H1 (cell line): ENCODE results near the gene HOXC11. TPM values are rescaled to one million over a fixed set of nuclear protein-coding genes. Genes with fewer than 3 reads are reported as not detected.

Source experiments
- CTCF ChIA-PET: fragments of 300-600 bp; sonication (Branson Sonifier 250); formaldehyde crosslinking; loops from one replicate; lab custom pipeline; 2021; ENCODE audit not compliant: partially characterized antibody; lab: Charles Lee
- POLR2A ChIA-PET: fragments of 300-600 bp; sonication (Branson Sonifier 250); formaldehyde crosslinking; loops from one replicate; lab custom pipeline; 2021; ENCODE audit warnings: inconsistent platforms; ENCODE audit not compliant: partially characterized antibody; lab: Charles Lee
- DNase-seq, 2 experiments: peaks; one replicate each; pipeline versions ENCODE4 v3.0.0 to v3.0.0-alpha.2; 2010 to 2022; ENCODE audit warnings: low spot score in 2 of 2, low read depth in 1 of 2, mixed read lengths in 1 of 2
- FAIRE-seq: peaks from 2 replicates; lab custom pipeline; 2011; peaks lifted over from hg19 to GRCh38; lab: Jason Lieb, UNC
- H2AFZ ChIP-seq: 2 replicates; pipeline ENCODE4 v1.8.1; 2012; ENCODE audit warnings: low read length, inconsistent platforms
- H2AK5ac ChIP-seq: 2 replicates; pipeline ENCODE4 v1.6.1; 2013; ENCODE audit warnings: low read depth, low read length
- H2BK120ac ChIP-seq: replicated peaks from 2 replicates; pipeline ENCODE3; 2013; ENCODE audit warnings: low read depth, low read length, inconsistent platforms
- H2BK12ac ChIP-seq: 2 replicates; pipeline ENCODE4 v1.6.1; 2013; ENCODE audit warnings: low read depth, low read length
- H2BK15ac ChIP-seq: 2 replicates; pipeline ENCODE4 v1.6.1; 2013; ENCODE audit warnings: low read length
- H2BK20ac ChIP-seq: 2 replicates; pipeline ENCODE4 v1.6.1; 2013; ENCODE audit warnings: low read length
- H2BK5ac ChIP-seq: 2 replicates; pipeline ENCODE4 v1.6.1; 2013; ENCODE audit warnings: low read depth, low read length
- H3K14ac ChIP-seq: 2 replicates; pipeline ENCODE4 v1.6.1; 2013; ENCODE audit warnings: inconsistent platforms; ENCODE audit not compliant: insufficient read length
- H3K18ac ChIP-seq: 2 replicates; pipeline ENCODE4 v1.6.1; 2013; ENCODE audit warnings: low read length; ENCODE audit errors: extremely low read depth
- H3K23ac ChIP-seq: 2 replicates; pipeline ENCODE4 v1.6.1; 2013; ENCODE audit warnings: inconsistent platforms; ENCODE audit not compliant: insufficient read length
- H3K23me2 ChIP-seq: 2 replicates; pipeline ENCODE4 v1.6.1; 2013; ENCODE audit warnings: low read depth, low read length
- H3K27ac ChIP-seq: 2 replicates; pipeline ENCODE4 v1.6.1; 2011; ENCODE audit warnings: low read depth, low read length, inconsistent platforms
- H3K27me3 ChIP-seq, 4 experiments: replicated peaks in 1 of 4; 1 replicate in 1 of 4; 2 replicates in 3 of 4; pipeline versions ENCODE4 v1.6.1 to v1.8.1; 2011 to 2013; ENCODE audit warnings: low read length in 3 of 4, mild to moderate bottlenecking in 3 of 4, inconsistent platforms in 2 of 4, mixed read lengths in 2 of 4, moderate library complexity in 1 of 4; ENCODE audit not compliant: control insufficient read depth in 3 of 4, insufficient read depth in 3 of 4; ENCODE audit errors: extremely low read depth in 1 of 4
- H3K36me3 ChIP-seq, 4 experiments: 2 replicates each; pipeline versions ENCODE4 v1.6.1 to v1.8.1; 2011 to 2013; ENCODE audit warnings: mild to moderate bottlenecking in 4 of 4, low read length in 3 of 4, moderate library complexity in 2 of 4, control low read depth in 1 of 4, inconsistent platforms in 1 of 4; ENCODE audit not compliant: insufficient read depth in 4 of 4, control insufficient read depth in 2 of 4
- H3K4ac ChIP-seq: replicated peaks from 2 replicates; pipeline ENCODE3; 2013; ENCODE audit warnings: low read length, low read depth, mixed read lengths, inconsistent platforms; ENCODE audit not compliant: insufficient read length
- H3K4me1 ChIP-seq, 4 experiments: replicated peaks in 1 of 4; 1 replicate in 1 of 4; 2 replicates in 3 of 4; pipeline versions ENCODE4 v1.6.1 to v1.8.1; 2011 to 2013; ENCODE audit warnings: low read length in 3 of 4, inconsistent platforms in 2 of 4, mixed read lengths in 1 of 4; ENCODE audit not compliant: insufficient read depth in 4 of 4, control insufficient read depth in 3 of 4
- H3K4me2 ChIP-seq, 2 experiments: 2 replicates each; pipeline versions ENCODE4 v1.6.1 to v1.8.1; 2011 to 2013; ENCODE audit warnings: low read depth in 2 of 2, low read length in 2 of 2, control low read depth in 1 of 2, inconsistent platforms in 1 of 2, mild to moderate bottlenecking in 1 of 2; ENCODE audit not compliant: insufficient read depth in 1 of 2
- H3K4me3 ChIP-seq, 4 experiments: fragments of 200-600, 300-600 bp in 1 of 4; sonication (generic), shearing (Covaris generic), sonication (Bioruptor Twin) in 1 of 4; 2 replicates each; pipeline versions ENCODE4 v1.5.1 to v1.8.1; 2011 to 2016; ENCODE audit warnings: low read length in 4 of 4, low read depth in 3 of 4, control low read depth in 2 of 4, inconsistent platforms in 2 of 4, mild to moderate bottlenecking in 2 of 4, mixed read lengths in 1 of 4, moderate library complexity in 1 of 4; ENCODE audit not compliant: insufficient read depth in 2 of 4; ENCODE audit errors: extremely low read depth in 1 of 4
- H3K56ac ChIP-seq: replicated peaks from 2 replicates; pipeline ENCODE3; 2013; ENCODE audit warnings: low read depth, mild to moderate bottlenecking, mixed read lengths, low read length, inconsistent platforms; ENCODE audit not compliant: insufficient read length
- H3K79me1 ChIP-seq: 2 replicates; pipeline ENCODE4 v1.6.1; 2013; ENCODE audit warnings: low read depth, low read length, control low read depth
- H3K79me2 ChIP-seq, 2 experiments: 2 replicates each; pipeline versions ENCODE4 v1.6.1 to v1.8.1; 2012 to 2013; ENCODE audit warnings: low read length in 2 of 2, mild to moderate bottlenecking in 2 of 2, inconsistent platforms in 1 of 2; ENCODE audit not compliant: insufficient read depth in 2 of 2, control insufficient read depth in 1 of 2
- H3K9ac ChIP-seq, 4 experiments: replicated peaks in 1 of 4; 1 replicate in 1 of 4; 2 replicates in 3 of 4; pipeline versions ENCODE4 v1.6.1 to v1.8.1; 2011 to 2013; ENCODE audit warnings: low read depth in 3 of 4, low read length in 3 of 4, control low read depth in 2 of 4, mild to moderate bottlenecking in 2 of 4, moderate library complexity in 2 of 4, inconsistent platforms in 1 of 4; ENCODE audit errors: extremely low read depth in 1 of 4
- H3K9me3 ChIP-seq, 2 experiments: 2 replicates each; pipeline versions ENCODE4 v1.6.1 to v1.8.1; 2012 to 2013; ENCODE audit warnings: mild to moderate bottlenecking in 2 of 2, moderate library complexity in 2 of 2, control low read depth in 1 of 2, inconsistent platforms in 1 of 2, low read depth in 1 of 2, low read length in 1 of 2, mixed read lengths in 1 of 2; ENCODE audit not compliant: insufficient read depth in 2 of 2
- H4K20me1 ChIP-seq, 2 experiments: replicated peaks in 1 of 2; 2 replicates each; pipeline versions ENCODE3 to v1.8.1; 2011 to 2013; ENCODE audit warnings: inconsistent platforms in 2 of 2, low read length in 2 of 2, mild to moderate bottlenecking in 1 of 2; ENCODE audit not compliant: insufficient read depth in 2 of 2, control insufficient read depth in 1 of 2
- H4K5ac ChIP-seq: 2 replicates; pipeline ENCODE4 v1.6.1; 2013; ENCODE audit warnings: low read length, low read depth, mixed read lengths, inconsistent platforms; ENCODE audit not compliant: insufficient read length
- H4K8ac ChIP-seq: 2 replicates; pipeline ENCODE4 v1.8.0; 2013; ENCODE audit warnings: mild to moderate bottlenecking, moderate library complexity, low read length, inconsistent platforms; ENCODE audit not compliant: insufficient read depth; ENCODE audit errors: extremely low read depth
- H4K91ac ChIP-seq: replicated peaks from 2 replicates; pipeline ENCODE3; 2013; ENCODE audit warnings: low read length, mixed read lengths, inconsistent platforms; ENCODE audit not compliant: insufficient read length
- ASH2L ChIP-seq: fragments of 200-600, 300-600 bp; sonication (generic); IDR thresholded peaks from one replicate; pipeline ENCODE4 v1.7.1; 2017; ENCODE audit warnings: low read length
- ATF3 ChIP-seq: IDR thresholded peaks from 2 replicates; pipeline ENCODE4 v1.6.1; 2011; ENCODE audit warnings: low read depth, mild to moderate bottlenecking, low read length; ENCODE audit not compliant: insufficient read depth
- BCL11A ChIP-seq, 2 experiments: IDR thresholded peaks; one replicate each; pipeline ENCODE4 v1.6.1; 2011; ENCODE audit warnings: low read depth in 2 of 2, low read length in 2 of 2, mild to moderate bottlenecking in 2 of 2
- CTBP2 ChIP-seq: IDR thresholded peaks from 2 replicates; pipeline ENCODE4 v1.7.0; 2011; ENCODE audit warnings: borderline replicate concordance, mild to moderate bottlenecking, moderate library complexity, mixed read lengths, low read length; ENCODE audit not compliant: insufficient read depth, insufficient read length
- EGR1 ChIP-seq: IDR thresholded peaks from 2 replicates; pipeline ENCODE4 v1.6.1; 2011; ENCODE audit warnings: low read depth, low read length, borderline replicate concordance
- HDAC2 ChIP-seq, 2 experiments: fragments of 300-600 bp in 1 of 2; sonication (generic) in 1 of 2; IDR thresholded peaks; 2 replicates each; pipeline ENCODE4 v1.6.1; 2011 to 2012; ENCODE audit warnings: low read depth in 2 of 2, low read length in 2 of 2, mild to moderate bottlenecking in 2 of 2, moderate library complexity in 2 of 2, borderline replicate concordance in 1 of 2, inconsistent platforms in 1 of 2
- JUND ChIP-seq: IDR thresholded peaks from 2 replicates; pipeline ENCODE4 v1.6.1; 2011; ENCODE audit warnings: mild to moderate bottlenecking, improper control_type of control experiment, low read length
- RXRA ChIP-seq: IDR thresholded peaks from 2 replicates; pipeline ENCODE4 v1.6.1; 2011; ENCODE audit warnings: low read depth, mild to moderate bottlenecking, low read length, moderate library complexity; ENCODE audit not compliant: insufficient read depth
- SUZ12 ChIP-seq: fragments of 200-600 bp; sonication (generic); IDR thresholded peaks from 2 replicates; pipeline ENCODE4 v1.6.1; 2012; ENCODE audit warnings: mild to moderate bottlenecking, inconsistent platforms, low read length, moderate library complexity, mixed read lengths
- WGBS, 2 experiments: shearing (Covaris generic) in 1 of 2; methylation state at CpG; one replicate each; pipeline versions ENCODE4 v1.1.6 to v1.1.7; 2013 to 2015; ENCODE audit warnings: low lambda C conversion rate in 2 of 2, mixed read lengths in 2 of 2, inconsistent platforms in 1 of 2, low coverage in 1 of 2, missing lambda C conversion rate in 1 of 2; ENCODE audit not compliant: insufficient replicate concordance in 2 of 2, insufficient coverage in 1 of 2, insufficient read length in 1 of 2; ENCODE audit errors: extremely low coverage in 1 of 2, missing lambda C conversion rate in 1 of 2; 5-methylcytosine and 5-hydroxymethylcytosine counted together
- polyA plus RNA-seq, 7 experiments: library from polyadenylated mRNA; depleted of rRNA in 3 of 7; stranded (reverse) in 5 of 7; unstranded in 2 of 7; fragments of >200 nt in 5 of 7; fragments of 200-250 nt in 2 of 7; gene quantifications; 1 replicate in 5 of 7; 2 replicates in 1 of 7; 4 replicates in 1 of 7; pipeline versions ENCODE4 v1.2.1 to v1.2.3, GENCODE V29; 2011 to 2013; ENCODE audit warnings: missing spikeins in 2 of 7, mixed read lengths in 2 of 7
- total RNA-seq: library from RNA; stranded (reverse); fragmentation: NEBNext Ultra II Directional; extraction: Animal tissue kit (Norgen Biotek cat#: 25700); gene quantifications from 2 replicates; pipeline ENCODE4 v1.2.1, GENCODE V29; 2021

HOXC11 gene
- total and polyA plus RNA-seq, 2 of the 8 experiments (the other 6 are each of a cell fraction or from before 2014, with no cell fraction given): not detected

- Histone ChIP-seq H3K79me2 (no peaks in the 10 kb centered on the region), H4K5ac (no peak overlapping the region), H3K18ac (no peak overlapping the region; the same call in 1 of the 2 replicates), H3K4ac (no peak overlapping the region), H4K91ac (no peak overlapping the region), H3K56ac (no peak overlapping the region), H2BK12ac (peak overlapping the region; percentile 68), H2AK5ac (no peak overlapping the region), H3K79me1 (no peaks in the 10 kb centered on the region), H3K9me3 (peaks cover 0 to 4% of the 10 kb centered on the region in 2 experiments; a peak in 1 of 4 replicates), H3K4me1 (peaks cover 0 to 17% (median 8%) of the 10 kb centered on the region in 4 experiments; a peak in 5 of 7 replicates), H2BK15ac (peak overlapping the region; percentile 72; the same call in 1 of the 2 replicates), H3K27me3 (peaks cover 97 to 100% (median 100%) of the 10 kb centered on the region in 4 experiments), H4K20me1 (peaks cover 27 to 28% of the 10 kb centered on the region in 2 experiments), H2AFZ (no peak overlapping the region), H2BK20ac (peak overlapping the region; percentile 72; the same call in 1 of the 2 replicates), H3K4me3 (peak overlapping the region in 1 of 4 experiments; percentile 45; a peak in 3 of 8 replicates), H3K14ac (no peak overlapping the region), H3K4me2 (peak overlapping the region; percentile 23 to 56), H2BK5ac (peak overlapping the region; percentile 2; the same call in 1 of the 2 replicates), H3K36me3 (peaks cover 0 to 19% (median 0%) of the 10 kb centered on the region in 4 experiments; a peak in 1 of 8 replicates), H3K27ac (no peak overlapping the region), H4K8ac (no peak overlapping the region), H2BK120ac (no peak overlapping the region), H3K23me2 (peaks cover 4% of the 10 kb centered on the region; the same call in 1 of the 2 replicates), H3K9ac (no peak overlapping the region), H3K23ac (no peak overlapping the region)
- FAIRE-seq (no peak), DNase-seq (peak in 1 of 2 experiments; percentile 80)
- ChIA-PET CTCF (interaction anchor here (0.7 to 4.4 kb wide), 10 partner anchors 8 to 218 kb away, joined by 3 to 28 read pairs (median 4); partner anchors contain the start of genes HOXC10 and HOXC8), POLR2A (interaction anchor here (1.6 kb wide), 1 partner anchor 10 kb away, joined by 4 read pairs; no protein-coding TSS in a partner anchor)
- 1% methylated on average over 27 of the region's 48 CpGs; no CpG with 5 or more reads in 1 of the 2 experiments for WGBS, 2 experiments
- TF ChIP-seq EGR1 (0 out of 2 replicates have a peak, but pooled peaks have one; percentile 16), ATF3 (no peak), RXRA (no peak), CTBP2 (peak; percentile 93), HDAC2 (IDR thresholded peaks at IDR 0.05; ENCODE audit: borderline replicate concordance in 1 of 2, low read depth in 2 of 2, low read length in 2 of 2) (0 out of 4 replicates have a peak, but pooled peaks of 1 of the 2 experiments have one; percentile 19), BCL11A (IDR thresholded peaks at IDR 0.05; ENCODE audit: low read depth in 2 of 2, low read length in 2 of 2) (no peak), JUND (no peak), ASH2L (peak; percentile 15), SUZ12 (peak; percentile 5)
Observed at GRCh38 chr12:53995378-53996239, 22.7 kb downstream of the HOXC11 start.
